IPS DF 4.7 (cell line): ENCODE results near the gene CETP.
"Not testable (repeated sequence)": the region's sequence is repeated elsewhere in the genome, so short reads cannot be mapped to it uniquely, and the experiment has no call there.

Experiments used
- DNase-seq: peaks from one replicate; pipeline ENCODE4 v3.0.0-alpha.2; 2013; ENCODE audit warnings: low spot score; ENCODE audit errors: extremely low read depth

The CETP gene

DNA sequence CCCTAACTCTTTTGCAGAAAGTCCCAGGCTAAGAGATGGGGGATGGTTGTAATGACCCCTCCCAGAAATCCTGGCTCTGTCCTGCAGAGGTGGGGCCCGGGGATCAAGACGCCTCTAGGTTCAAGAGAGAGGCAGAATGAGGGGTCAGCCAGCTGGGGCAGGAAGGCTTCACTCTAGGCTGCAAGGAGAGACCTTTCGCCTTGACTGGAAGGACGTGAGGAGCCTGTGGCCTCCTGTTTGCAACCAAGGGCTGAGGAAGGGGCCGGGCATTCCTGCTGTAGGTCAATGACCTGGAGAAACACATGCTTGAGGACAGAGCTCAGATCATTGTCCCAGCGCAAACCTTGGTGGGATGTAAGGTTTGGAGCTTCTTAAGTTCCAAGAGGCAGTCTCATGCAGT is 8.7 kb upstream of the CETP start:
- no peak for DNase-seq

DNA sequence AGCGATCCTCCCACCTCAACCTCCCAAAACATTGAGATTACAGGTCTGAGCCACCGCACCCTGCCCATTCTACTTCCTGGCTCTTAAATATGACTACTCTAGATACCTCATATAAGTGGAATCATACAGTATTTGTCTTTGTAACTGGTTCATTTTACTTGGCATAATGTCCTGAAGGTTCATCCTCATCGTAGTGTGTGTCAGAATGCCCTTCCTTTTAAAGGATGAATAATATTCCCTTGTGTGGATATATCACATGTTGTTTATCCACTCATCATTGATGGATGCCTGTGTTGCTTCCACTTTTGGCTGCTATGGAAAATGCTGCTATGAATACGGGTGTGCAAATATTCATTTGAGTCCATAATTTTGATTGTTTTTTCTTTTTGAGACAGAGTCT is 5.7 kb upstream of the CETP start:
- DNase-seq, result no peak

DNA sequence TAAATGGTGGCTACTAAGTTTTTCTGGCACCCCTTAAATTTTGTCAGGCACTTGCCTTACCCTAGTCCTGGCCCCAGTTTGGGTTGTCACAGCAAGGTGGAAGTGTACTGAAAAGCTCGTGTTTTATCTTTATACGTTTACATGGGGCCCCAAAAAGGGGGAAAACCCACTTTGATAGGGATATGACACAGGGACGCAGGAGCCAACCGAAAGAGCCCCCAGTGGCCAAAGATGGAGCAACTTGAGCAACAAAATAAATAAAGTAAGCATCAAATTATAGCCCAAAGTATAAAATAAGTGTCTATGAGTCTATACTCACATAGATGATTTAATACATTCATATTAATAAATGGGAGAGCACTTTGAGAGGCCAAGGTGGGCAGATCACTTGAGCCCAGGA is 5.0 kb upstream of the CETP start:
- no peak for DNase-seq

DNA sequence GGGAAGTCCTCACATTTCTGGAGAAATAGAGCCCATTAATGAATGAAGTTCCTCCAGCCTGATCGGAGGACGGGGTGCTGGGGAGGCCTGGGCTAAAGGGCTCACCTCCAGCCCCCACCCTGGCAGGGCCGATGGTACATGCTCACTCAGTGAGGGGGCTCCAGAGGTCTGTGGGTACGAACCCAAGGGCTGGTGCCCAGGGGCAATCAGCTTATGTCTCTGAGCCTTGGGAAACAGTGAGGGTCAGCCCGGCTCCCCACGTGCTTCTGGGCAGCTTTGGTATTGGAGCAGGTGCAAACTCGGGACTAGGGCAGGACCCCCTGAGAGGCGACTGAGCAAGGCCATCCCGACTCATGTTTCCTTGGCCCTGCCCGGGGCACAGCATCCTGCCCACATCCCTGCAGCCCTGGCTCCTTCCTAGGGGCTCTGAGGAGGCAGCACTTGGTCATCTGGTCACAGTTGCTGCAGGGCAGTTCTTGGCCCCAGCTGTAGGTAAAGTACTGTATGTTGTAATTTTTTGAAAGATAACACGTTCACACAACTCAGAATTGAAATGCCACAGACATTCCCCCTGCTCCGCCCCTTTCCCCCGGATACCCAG is 969 bp upstream of the CETP start:
- no peak for DNase-seq

DNA sequence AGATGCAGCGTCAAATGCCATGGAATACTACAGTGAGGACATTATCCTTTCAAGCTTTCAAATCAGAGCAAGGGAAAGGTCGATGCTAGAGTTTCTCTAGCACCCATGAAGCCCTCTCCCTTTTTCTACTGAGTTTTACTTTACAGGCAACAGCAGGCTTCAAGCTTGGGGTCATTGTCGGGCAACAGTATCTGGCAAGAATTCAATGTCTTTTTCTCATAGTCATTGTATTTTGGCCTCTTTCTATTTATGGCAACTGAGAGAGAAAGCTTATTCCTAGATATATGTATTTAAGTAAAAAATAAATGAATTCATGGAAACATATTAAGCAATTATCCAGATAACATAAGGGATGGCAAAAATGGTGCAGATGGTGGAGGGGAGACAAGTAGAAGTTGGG is 364 bp upstream of the CETP start:
- no peak for DNase-seq

DNA sequence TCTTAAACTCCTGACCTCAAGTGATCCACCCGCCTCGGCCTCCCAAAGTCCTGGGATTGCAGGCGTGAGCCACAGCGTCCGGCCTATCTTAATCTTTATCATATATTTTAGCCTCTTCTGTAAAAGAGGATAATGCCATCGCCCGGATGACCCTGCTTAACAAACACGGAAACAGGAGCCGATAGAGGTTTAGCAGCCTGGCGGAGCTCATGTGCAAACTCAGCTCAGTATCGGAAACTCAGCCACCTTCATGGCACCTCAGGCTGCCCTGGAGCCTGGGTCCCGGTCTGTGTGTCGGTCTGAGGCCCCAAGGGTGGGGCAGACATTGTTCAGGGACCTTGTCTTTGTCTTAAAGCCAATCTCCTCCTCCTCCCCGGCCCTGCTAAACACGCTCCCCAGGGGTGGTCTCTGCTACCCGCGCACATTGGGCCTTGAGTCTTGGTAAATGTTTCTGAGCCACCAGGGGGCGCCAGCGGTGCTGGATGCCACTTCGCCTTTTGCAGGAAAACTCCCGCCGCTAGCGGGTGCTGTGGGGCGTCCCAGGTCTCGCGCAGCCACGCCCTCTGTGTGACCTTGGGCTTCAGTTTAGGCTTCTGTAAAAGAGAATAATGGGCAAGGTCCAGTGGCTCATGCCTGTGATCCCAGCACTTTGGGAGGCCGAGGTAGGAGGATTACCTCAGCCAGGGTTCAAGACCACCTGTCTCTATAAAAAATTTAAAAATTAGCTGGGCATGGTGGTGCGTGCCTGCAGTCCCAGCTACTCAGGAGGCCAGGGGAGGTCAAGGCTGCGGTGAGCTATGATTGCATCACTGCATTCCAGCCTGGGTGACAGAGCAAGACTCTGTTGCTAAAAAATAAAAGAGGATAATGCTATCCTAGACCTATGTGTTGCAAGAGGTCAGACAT is 2.7 kb downstream of the CETP start:
- peak; percentile 84 for DNase-seq

DNA sequence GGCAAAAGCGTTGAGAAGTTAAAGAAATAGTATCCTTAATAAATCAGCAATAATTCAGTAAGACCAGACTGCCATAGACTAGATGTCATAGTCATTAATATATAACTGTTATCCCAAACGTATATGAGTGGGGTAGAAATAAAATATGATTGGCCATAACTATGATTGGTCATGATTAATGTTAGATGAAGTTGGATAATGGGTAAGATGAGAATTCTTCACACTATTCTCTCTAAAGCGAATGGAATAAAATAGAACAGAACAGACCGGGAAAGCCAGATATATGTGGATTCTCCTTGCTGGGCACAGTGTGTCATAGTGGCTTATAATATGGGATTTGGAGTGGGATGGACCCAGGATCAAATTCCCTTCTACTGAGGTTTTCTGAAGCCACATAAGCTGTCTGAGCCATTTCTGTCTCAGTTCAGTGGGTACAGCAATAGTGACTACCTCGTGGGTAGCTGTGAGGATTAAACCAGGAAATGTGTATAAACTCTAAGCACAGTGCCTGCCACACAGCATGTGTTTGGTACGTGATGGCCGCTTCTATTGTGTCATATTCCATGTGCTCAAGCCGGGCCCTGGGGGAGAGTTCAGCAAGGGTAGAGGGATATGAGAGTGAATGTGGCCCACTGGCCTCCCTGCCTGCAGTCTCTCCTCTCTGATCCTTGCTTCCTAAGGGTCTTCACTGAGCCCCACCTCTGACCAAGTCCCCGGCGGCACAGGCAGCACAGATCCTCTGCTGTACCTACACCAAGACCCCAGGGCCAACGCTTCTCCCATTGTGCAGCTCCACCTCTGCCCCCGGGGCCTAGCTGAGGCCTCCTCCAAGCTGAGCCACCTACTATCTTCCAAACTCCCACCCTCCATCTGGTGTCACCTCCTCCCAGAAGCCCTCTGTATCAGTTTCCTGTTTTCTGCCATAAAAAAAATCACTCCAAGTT is 3.7 kb downstream of the CETP start:
- DNase-seq, result no peak

DNA sequence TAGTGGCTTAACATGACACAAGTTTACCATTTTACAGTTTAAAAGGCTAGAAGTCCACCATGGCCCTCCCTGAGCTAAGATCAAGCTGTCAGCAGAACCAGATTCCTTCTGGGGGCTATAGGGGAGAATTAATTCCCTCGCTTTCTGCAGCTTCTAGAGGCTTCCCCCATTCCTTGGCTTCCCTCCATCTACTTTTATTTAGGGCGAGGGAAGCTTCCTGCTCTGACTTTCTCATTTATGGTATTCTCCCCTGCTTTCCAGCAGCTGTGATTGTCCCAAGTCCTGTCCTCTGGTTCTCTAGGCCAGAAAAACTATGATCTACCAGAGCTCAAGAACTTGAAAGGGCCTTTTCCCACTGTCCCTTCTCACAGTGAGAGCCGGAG is 4.3 kb downstream of the CETP start:
- DNase-seq, result no peak

DNA sequence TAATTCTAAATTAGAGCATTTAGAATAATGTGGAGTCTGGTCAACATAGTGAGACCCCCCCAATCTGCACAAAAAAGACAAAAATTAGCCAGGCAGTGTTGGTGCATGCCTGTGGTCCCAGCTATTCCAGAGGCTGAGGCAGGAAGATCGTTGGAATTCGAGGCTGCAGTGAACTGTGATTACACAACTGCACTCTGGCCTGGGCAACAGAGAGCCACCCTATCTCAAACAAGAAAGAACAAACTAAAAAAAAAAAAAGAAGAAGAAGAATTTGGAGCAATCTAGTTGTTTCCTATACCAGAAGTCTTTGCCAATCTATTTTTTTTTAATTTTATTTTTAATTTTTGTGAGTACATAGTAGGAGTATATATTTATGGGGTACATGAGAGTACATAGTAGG is 6.0 kb downstream of the CETP start:
- DNase-seq, result no peak

DNA sequence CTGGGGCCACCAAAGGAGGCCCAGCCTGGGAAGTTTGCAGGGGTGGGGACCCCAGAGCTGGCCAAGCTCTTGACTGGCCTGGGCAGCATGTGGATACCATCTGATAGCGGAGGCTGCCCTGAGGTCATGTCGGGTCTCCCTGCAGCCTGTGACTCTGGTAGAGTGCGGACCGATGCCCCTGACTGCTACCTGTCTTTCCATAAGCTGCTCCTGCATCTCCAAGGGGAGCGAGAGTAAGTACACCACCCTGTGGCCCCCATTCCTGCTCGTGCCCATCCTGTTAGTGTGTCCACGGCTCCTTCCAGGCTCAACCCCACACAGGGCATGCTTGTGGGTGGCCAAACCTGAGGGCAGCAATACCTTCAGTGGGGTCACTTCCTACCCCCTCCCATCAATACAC is 8.0 kb downstream of the CETP start:
- no peak for DNase-seq

DNA sequence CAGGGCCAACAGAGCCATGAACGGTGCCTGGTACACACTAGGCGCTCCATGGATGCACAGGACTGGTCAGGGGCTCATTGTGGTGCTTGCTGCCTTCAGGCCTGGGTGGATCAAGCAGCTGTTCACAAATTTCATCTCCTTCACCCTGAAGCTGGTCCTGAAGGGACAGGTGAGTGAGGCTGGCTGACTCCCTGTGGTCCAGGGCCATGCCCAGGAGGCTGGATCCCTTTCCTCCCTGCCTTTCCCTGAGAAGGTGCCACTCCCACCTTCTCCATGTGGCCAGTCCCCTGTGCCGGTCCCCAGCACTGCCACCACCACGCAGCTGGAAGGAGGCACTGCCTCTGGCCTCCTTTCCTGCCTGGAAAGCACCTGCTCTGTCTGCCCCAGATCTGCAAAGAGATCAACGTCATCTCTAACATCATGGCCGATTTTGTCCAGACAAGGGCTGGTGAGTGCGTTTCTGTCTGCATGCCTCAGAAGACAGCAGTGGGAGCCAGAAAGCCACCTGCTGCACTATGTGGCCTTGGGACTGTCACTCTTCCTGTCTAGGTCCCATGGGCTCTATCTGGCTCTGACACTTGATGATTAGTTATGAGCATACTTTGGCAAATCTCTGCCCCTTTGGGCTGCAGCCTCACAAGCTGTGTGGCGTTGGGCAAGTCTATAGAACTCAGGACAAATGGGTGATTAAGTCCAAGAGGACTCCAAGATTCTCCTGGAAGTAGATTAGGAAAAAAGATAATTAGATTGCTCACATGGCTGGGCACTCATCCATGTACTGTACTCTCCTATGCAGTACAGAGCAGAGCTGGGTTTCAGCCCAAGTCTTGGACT is 9.4 kb downstream of the CETP start:
- DNase-seq, result no peak

DNA sequence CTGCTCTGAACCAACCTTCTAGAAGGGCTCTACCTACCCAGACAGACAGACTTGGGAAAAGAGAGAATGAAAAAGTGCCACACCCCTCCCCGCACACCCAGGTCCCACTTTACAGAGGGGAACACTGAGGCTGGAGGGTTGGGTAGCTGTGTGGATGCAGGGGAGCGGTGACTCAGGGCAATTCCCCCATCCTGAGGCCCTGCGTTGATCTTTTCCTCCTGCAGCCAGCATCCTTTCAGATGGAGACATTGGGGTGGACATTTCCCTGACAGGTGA is 10.0 kb downstream of the CETP start:
- no peak for DNase-seq

DNA sequence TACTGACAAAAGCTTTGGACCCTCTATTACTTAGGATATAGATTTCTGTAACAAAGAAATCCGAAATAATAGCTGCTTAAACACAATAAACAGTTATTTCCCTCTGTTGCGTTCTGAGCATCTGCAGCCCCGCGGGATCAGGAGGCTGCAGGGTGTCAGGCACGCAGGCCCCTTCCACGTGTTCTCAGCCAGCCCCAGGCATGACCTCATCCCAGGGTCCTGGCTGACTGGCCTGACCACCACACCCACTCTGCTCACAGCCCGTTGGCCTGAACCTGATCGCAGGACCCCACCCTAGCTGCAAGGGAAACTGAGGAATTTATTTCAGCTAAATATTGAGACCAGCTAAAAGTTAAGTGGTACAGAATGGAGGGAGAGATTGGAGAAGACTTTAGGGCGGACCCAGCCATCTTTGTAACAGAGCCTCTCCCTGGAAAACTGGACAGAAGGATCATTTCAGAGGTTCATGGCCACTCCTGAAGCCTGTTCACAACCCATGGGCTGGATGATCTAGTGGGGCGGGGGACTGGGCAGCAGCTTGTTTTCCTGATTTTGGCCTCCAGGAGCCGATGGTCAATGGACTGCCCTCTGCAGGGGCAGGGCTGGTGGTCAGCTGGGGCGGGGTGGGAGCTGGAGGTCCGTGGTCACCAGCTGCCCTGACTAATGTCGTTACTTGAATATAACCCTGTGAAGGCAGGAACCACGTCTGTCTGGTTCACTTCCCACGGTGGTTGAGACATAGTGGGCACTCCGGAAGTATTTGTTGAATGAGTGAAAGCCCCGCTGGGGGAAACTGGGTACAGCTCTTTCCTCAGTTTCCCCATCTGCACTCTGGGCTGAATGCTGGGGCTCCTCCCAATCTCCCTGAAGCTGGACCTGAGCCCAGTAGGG is 10.9 kb downstream of the CETP start:
- DNase-seq, result no peak

DNA sequence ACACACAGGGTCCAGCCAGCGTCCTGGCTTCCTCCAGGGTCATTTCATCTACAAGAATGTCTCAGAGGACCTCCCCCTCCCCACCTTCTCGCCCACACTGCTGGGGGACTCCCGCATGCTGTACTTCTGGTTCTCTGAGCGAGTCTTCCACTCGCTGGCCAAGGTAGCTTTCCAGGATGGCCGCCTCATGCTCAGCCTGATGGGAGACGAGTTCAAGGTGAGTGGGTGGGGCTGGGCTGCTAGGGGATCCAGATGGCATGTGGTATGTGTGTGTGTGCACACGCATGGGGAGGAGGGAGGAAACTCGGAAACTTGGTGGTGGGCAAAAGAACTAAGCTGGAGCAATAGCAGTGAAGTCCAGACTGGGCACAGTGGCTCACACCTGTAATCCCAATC is 11.5 kb downstream of the CETP start:
- no peak for DNase-seq

DNA sequence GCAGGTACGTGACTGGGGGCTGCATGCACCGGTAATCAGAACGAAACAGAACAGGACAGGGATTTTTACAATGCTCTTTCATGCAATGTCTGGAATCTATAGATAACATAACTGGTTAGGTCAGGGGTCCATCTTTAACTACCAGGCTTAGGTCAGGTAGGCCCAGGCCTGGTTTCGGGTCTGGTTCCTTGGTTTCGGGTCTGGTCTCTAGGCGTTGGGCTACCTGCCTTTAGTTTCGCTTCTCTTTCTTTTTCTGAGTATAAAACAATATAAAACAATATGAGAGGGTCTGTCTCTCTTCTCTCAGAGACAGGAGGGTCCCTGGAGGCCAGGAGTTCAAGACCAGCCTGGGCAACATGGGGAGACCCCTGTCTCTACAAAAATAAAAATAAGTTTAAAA is 12.1 kb downstream of the CETP start:
- DNase-seq, result not testable (repeated sequence)

DNA sequence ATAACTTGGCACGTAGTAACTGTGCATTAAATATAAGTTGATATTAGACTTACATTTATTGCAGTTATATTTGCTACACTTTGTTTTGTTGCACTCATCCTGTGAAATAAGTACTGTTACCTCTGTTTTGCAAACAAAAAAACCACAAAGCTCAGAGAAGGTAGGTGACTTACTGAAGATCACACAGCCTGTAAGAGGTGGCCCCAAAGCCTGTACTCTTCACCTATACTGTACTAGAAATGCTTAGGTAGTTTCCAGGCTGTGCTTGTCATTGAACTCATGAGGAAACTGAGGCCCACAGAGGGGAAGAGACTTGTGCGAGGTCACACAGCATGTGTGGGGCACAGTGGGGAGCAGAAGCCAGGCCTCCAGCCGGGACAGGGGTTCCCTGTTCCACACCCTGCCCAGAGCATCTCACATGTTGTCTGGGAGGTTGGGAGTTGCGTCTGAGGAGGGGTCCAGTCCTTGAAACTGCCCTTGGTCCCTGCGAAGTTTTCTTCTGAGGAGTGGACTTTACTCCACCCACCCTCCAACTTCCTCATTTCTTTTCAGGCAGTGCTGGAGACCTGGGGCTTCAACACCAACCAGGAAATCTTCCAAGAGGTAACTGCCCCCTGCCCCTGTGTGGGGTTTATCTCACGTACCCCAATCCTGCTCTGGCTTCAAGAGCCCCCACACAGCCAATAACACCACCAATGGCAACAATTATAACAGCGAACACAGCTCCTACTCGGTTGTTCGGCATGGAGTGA is 13.0 kb downstream of the CETP start:
- DNase-seq, result no peak

DNA sequence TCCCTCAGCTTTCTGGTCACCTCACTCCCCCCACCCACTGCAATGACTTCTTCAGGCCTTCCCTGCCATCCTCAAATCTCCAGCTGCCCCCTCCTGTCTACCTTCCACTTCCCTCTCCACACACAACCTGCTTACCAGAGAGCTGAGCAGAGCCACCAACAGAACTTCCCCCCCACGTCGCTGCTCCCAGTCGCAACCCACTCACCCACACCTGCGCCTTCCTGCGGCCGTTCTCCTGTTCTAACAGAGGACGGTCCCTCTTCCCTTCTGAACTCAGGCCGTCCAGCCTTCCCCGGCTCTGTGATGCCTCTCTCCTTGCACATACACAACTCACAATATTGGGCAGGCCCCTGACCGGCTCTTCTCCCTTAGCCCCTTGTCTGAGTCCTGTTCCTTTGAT is 14.0 kb downstream of the CETP start:
- no peak for DNase-seq

DNA sequence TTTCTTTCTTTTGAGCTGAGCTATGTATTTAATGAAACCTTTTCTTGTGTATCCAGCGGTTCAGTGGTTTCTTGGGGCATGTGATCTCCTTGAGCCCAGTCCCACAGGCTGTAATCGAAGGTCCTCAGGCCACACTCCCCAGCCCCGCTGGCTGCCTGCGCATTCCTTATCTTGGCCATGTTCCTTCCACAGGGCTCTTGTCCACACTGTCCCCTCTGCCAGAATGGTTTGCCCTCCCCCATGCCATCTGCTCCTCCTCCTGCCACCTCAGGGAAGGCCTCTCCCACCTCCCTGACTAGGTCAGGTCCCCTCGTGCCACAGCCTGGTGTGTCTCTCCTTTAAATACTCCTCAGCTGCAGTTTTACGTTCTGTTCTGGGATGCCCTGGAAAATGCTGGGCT is 15.5 kb downstream of the CETP start:
- DNase-seq, result no peak

DNA sequence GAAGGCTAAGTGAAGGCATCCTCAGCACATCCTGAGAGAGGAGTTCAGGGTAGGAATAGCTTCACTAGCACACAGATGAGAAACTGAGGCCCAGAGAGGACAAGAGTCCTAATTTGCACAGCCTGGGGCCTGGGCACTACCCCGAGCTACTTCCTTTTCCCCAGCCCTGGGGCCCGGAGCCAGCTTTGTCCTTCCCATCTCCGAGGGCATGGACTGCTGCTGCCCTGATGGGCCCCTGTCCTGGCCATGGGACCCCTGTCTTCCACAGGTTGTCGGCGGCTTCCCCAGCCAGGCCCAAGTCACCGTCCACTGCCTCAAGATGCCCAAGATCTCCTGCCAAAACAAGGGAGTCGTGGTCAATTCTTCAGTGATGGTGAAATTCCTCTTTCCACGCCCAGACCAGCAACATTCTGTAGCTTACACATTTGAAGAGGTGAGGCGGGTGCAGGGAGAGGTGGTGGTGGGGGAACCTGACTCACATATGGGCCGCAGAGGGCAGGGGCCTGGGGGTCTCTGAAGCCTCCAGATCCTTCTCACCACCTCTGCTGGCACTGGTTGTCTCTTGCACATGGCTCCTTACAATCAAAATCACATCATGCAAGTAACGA is 16.2 kb downstream of the CETP start:
- no peak for DNase-seq
